Nephron progenitor cell (in vitro differentiated cells): ENCODE data around the gene PRICKLE2.

Experiments
- DNase-seq: peaks from one replicate; pipeline ENCODE4 v3.0.0; 2021
- H3K27ac Mint-ChIP-seq: 2 replicates; pipeline ENCODE4 v1.8.0; 2021; ENCODE audit warnings: mild to moderate bottlenecking, moderate library complexity, mixed read lengths
- H3K27me3 Mint-ChIP-seq: 2 replicates; pipeline ENCODE4 v1.8.0; 2021; ENCODE audit warnings: mild to moderate bottlenecking, low read depth, mixed read lengths; ENCODE audit not compliant: poor library complexity
- H3K36me3 Mint-ChIP-seq: 2 replicates; pipeline ENCODE4 v1.8.0; 2021; ENCODE audit warnings: low read depth, mixed read lengths
- H3K4me1 Mint-ChIP-seq: 2 replicates; pipeline ENCODE4 v1.8.0; 2021; ENCODE audit warnings: mixed read lengths
- H3K4me3 Mint-ChIP-seq: 2 replicates; pipeline ENCODE4 v1.8.0; 2021; ENCODE audit warnings: mild to moderate bottlenecking, moderate library complexity, mixed read lengths
- H3K9me3 Mint-ChIP-seq: 2 replicates; pipeline ENCODE4 v1.8.0; 2021; ENCODE audit warnings: mild to moderate bottlenecking, moderate library complexity, mixed read lengths
- TF ChIP-seq, protein P1 (sequence below): fragments of 200-600 bp; sonication (generic); IDR thresholded peaks from 2 replicates; pipeline ENCODE4 v1.5.0; 2021; ENCODE audit warnings: antibody characterized with exemption

PRICKLE2 gene

DNA sequence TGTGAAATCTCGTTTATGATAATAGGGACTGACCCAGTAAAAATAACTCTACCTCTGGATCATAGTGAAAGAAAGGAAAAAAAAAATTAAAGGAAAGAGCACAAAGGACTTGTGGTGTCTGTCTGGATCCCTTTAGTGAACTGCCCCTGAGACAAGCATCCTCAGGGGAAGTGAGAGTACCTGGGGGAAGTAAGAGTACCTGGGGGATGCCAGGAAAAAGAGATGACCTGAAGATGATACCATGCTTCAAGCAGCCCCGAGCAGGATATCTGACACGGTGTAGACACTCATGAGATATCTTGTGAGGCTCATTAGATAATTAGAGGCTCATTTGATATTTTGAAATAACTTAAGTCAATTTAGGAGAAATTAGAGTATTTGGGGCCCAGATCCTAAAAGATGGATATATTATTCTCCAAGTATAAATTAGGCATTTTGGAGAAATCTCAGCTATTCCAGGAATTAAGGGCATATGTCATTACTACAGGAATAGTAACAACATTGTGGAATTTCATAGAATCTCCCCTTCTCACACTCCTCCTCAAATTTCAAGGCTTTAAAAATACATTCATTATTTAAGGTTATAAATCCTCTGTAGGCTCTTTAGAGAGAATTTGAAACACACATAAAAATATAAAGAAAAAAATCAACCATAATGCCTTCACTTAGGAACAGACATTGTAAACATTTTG is 165.6 kb downstream of the PRICKLE2 start:
- H3K36me3 Mint-ChIP-seq: no peaks in the 10 kb centered on the region
- no peak for DNase-seq
- H3K27me3 Mint-ChIP-seq: peaks cover 15% of the 10 kb centered on the region
- H3K4me3 Mint-ChIP-seq: no peak overlapping the region
- no peak overlapping the region for H3K27ac Mint-ChIP-seq
- TF ChIP-seq, protein P1, sequence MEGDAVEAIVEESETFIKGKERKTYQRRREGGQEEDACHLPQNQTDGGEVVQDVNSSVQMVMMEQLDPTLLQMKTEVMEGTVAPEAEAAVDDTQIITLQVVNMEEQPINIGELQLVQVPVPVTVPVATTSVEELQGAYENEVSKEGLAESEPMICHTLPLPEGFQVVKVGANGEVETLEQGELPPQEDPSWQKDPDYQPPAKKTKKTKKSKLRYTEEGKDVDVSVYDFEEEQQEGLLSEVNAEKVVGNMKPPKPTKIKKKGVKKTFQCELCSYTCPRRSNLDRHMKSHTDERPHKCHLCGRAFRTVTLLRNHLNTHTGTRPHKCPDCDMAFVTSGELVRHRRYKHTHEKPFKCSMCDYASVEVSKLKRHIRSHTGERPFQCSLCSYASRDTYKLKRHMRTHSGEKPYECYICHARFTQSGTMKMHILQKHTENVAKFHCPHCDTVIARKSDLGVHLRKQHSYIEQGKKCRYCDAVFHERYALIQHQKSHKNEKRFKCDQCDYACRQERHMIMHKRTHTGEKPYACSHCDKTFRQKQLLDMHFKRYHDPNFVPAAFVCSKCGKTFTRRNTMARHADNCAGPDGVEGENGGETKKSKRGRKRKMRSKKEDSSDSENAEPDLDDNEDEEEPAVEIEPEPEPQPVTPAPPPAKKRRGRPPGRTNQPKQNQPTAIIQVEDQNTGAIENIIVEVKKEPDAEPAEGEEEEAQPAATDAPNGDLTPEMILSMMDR: no peak
- peaks cover 7% of the 10 kb centered on the region for H3K4me1 Mint-ChIP-seq
- H3K9me3 Mint-ChIP-seq: no peaks in the 10 kb centered on the region

- Mint-ChIP-seq H3K27ac (no peak overlapping the region), H3K4me1 (peaks cover 9% of the 10 kb centered on the region), H3K4me3 (no peak overlapping the region)
Observed at GRCh38 chr3:64058566-64058965, 166.7 kb downstream of the PRICKLE2 start.

DNA sequence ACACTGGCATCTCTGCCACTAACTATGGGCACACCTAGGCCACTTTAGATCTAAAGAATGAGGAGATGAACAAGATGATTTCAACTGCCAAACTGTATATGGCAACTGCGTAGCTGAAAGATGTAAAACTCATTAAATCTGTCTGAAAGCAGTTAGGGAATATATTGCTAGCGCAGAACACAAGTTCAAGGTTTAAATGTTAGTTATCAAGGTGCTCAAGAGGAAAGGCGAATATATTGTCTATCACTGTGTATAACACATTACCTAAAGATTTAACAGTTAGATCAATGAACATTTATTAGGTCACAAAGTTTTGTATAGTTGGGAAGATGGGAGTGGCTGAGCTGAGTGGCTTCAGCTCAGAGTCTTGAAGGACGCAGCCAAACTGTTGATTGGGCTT is 168.0 kb downstream of the PRICKLE2 start:
- Mint-ChIP-seq H3K9me3 (no peaks in the 10 kb centered on the region), H3K27me3 (peaks cover 7% of the 10 kb centered on the region), H3K27ac (no peak overlapping the region), H3K4me3 (no peak overlapping the region), H3K4me1 (peaks cover 11% of the 10 kb centered on the region), H3K36me3 (no peaks in the 10 kb centered on the region)
- DNase-seq: no peak
- TF ChIP-seq, protein P1: no peak

More at GRCh38 chr3:64058566-64058965, 166.7 kb downstream of the PRICKLE2 start:
- Mint-ChIP-seq H3K9me3 (no peaks in the 10 kb centered on the region), H3K36me3 (no peaks in the 10 kb centered on the region), H3K27me3 (peaks cover 11% of the 10 kb centered on the region)
- DNase-seq: no peak
- TF ChIP-seq, protein P1: no peak

DNA sequence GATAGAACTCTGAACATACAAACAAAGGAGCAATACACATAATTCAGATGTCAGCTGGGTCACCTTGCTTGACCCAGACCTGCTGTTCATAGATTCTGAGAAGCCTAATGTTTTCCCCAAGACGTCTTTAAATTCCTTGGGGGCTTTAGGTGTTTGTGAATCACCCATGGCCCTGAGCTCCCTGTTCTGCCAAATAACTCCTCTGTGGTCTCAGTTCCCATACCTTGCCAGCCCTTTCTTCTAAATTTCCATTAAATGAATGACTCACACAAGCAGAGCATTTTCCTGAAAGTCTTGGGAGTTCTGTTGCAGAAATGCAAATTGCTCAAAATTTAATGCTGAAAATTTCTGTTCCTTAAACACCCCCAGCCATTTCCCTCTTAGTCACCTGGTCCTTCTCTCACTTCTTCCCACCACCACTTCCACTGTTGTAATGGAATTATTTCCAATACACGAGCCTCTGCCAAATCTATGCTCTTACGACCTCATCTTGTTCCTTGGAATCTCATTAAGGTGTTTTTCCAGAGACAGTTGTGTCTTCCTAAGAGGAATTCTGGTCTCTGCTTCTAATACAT is 168.6 kb downstream of the PRICKLE2 start:
- H3K4me1 Mint-ChIP-seq: peaks cover 11% of the 10 kb centered on the region
- no peak overlapping the region for H3K27ac Mint-ChIP-seq
- no peak for DNase-seq
- no peaks in the 10 kb centered on the region for H3K36me3 Mint-ChIP-seq
- TF ChIP-seq, protein P1: no peak
- no peak overlapping the region for H3K4me3 Mint-ChIP-seq
- peaks cover 7% of the 10 kb centered on the region for H3K27me3 Mint-ChIP-seq
- H3K9me3 Mint-ChIP-seq: no peaks in the 10 kb centered on the region

DNA sequence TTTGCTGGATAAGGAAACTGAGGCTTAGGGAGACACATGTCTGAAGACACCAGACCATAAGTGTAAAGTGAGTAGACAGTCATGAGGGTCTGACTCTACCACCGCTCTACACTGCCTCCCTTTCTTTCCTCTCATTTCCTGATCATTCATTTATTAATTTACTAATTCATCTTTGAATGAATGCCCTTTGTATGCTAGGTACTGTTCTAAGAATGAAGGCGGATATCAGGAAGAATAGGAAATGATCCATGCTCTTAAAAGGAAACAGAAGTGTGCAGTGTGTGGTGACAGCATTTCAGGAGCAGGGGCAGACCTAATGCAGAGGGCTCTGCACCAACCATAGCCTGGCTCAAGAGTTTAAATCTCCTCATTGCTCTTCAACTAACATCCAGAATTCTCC is 170.2 kb downstream of the PRICKLE2 start:
- Mint-ChIP-seq H3K9me3 (no peaks in the 10 kb centered on the region), H3K27me3 (peaks cover 3% of the 10 kb centered on the region), H3K36me3 (no peaks in the 10 kb centered on the region), H3K4me3 (no peak overlapping the region), H3K4me1 (peaks cover 11% of the 10 kb centered on the region), H3K27ac (no peak overlapping the region)
- DNase-seq: no peak
- TF ChIP-seq, protein P1: no peak

- TF ChIP-seq, protein P1: no peak
- H3K36me3 Mint-ChIP-seq: no peaks in the 10 kb centered on the region
Observed at GRCh38 chr3:64054488-64054887, 170.8 kb downstream of the PRICKLE2 start.

More at GRCh38 chr3:64054488-64054887, 170.8 kb downstream of the PRICKLE2 start:
- H3K9me3 Mint-ChIP-seq: no peaks in the 10 kb centered on the region
- DNase-seq: no peak
- H3K27ac Mint-ChIP-seq: no peak overlapping the region
- no peak overlapping the region for H3K4me3 Mint-ChIP-seq
- H3K4me1 Mint-ChIP-seq: peaks cover 11% of the 10 kb centered on the region
- H3K27me3 Mint-ChIP-seq: peaks cover 3% of the 10 kb centered on the region
